GM23248 (cell line): ENCODE results near the gene GPR160. TPM values are rescaled to one million over a fixed set of nuclear protein-coding genes. Genes with fewer than 3 reads are reported as not detected.

Experiments
- DNase-seq: peaks from one replicate; pipeline ENCODE4 v3.0.0-alpha.2; 2015
- H2AFZ ChIP-seq: fragments of 200-600 bp; sonication (generic); 2 replicates; pipeline ENCODE4 v1.6.1; 2016; ENCODE audit warnings: antibody characterized with exemption
- H3F3A ChIP-seq: fragments of 200-600 bp; sonication (generic); 2 replicates; pipeline ENCODE4 v1.6.1; 2016; ENCODE audit warnings: mild to moderate bottlenecking, antibody characterized with exemption, mixed run types; ENCODE audit not compliant: insufficient read depth
- H3K27ac ChIP-seq: fragments of 200-600 bp; sonication (generic); 2 replicates; pipeline ENCODE4 v1.5.1; 2016; ENCODE audit warnings: mild to moderate bottlenecking
- H3K27me3 ChIP-seq: fragments of 200-600 bp; sonication (generic); replicated peaks from 2 replicates; pipeline ENCODE4 v1.6.1; 2016; ENCODE audit warnings: mild to moderate bottlenecking; ENCODE audit not compliant: insufficient read depth
- H3K36me3 ChIP-seq: fragments of 200-600 bp; sonication (generic); 2 replicates; pipeline ENCODE4 v1.6.1; 2016; ENCODE audit warnings: low read depth, mild to moderate bottlenecking
- H3K4me1 ChIP-seq: fragments of 200-600 bp; sonication (generic); 2 replicates; pipeline ENCODE4 v1.6.1; 2016; ENCODE audit warnings: mild to moderate bottlenecking; ENCODE audit not compliant: insufficient read depth
- H3K4me2 ChIP-seq: fragments of 200-600 bp; sonication (generic); one replicate; pipeline ENCODE4 v1.6.1; 2016; ENCODE audit warnings: mild to moderate bottlenecking; ENCODE audit not compliant: unreplicated experiment
- H3K4me3 ChIP-seq: fragments of 200-600 bp; sonication (generic); 2 replicates; pipeline ENCODE4 v1.5.1; 2016; ENCODE audit warnings: mild to moderate bottlenecking
- H3K79me2 ChIP-seq: fragments of 200-600 bp; sonication (generic); 2 replicates; pipeline ENCODE4 v1.6.1; 2016; ENCODE audit warnings: mild to moderate bottlenecking; ENCODE audit not compliant: insufficient read depth
- H3K9ac ChIP-seq: fragments of 200-600 bp; sonication (generic); 2 replicates; pipeline ENCODE4 v1.6.1; 2016; ENCODE audit warnings: mild to moderate bottlenecking
- H3K9me2 ChIP-seq: fragments of 200-600 bp; sonication (generic); 2 replicates; pipeline ENCODE4 v1.6.1; 2016; ENCODE audit warnings: mixed run types, mild to moderate bottlenecking, moderate library complexity; ENCODE audit not compliant: insufficient read depth
- H3K9me3 ChIP-seq: fragments of 200-600 bp; sonication (generic); one replicate; pipeline ENCODE4 v1.6.1; 2017; ENCODE audit warnings: low read depth
- H4K20me1 ChIP-seq: fragments of 200-600 bp; sonication (generic); 2 replicates; pipeline ENCODE4 v1.6.0; 2016; ENCODE audit not compliant: insufficient read depth
- EZH2 ChIP-seq: fragments of 200-600 bp; sonication (generic); IDR thresholded peaks from 2 replicates; pipeline ENCODE4 v1.6.1; 2018; ENCODE audit warnings: antibody characterized with exemption, mild to moderate bottlenecking; ENCODE audit not compliant: insufficient read depth, poor library complexity, severe bottlenecking
- EZH2phosphoT487 ChIP-seq: fragments of 200-600 bp; sonication (generic); IDR thresholded peaks from 2 replicates; pipeline ENCODE4 v1.6.1; 2018; ENCODE audit warnings: antibody characterized with exemption, moderate library complexity, mild to moderate bottlenecking, low read depth; ENCODE audit not compliant: insufficient read depth
- WGBS, 2 experiments: methylation state at CpG; one replicate each; pipeline ENCODE4 v1.1.6; 2015 to 2017; ENCODE audit warnings: low lambda C conversion rate in 2 of 2, low coverage in 1 of 2; ENCODE audit errors: missing lambda C conversion rate in 2 of 2; 5-methylcytosine and 5-hydroxymethylcytosine counted together
- in situ Hi-C: fragments of 300-500 bp; cut with MboI; formaldehyde crosslinking; loops from 2 replicates; pipeline ENCODE4 v1.15.0; 2020
- polyA plus RNA-seq: library from polyadenylated mRNA; unstranded; fragments of >200 nt; fragmentation: Nextera tagmentation; extraction: Ambion mirVana; gene quantifications from 2 replicates; pipeline ENCODE4 v1.2.1, GENCODE V29; 2016
- total RNA-seq: library from RNA; depleted of rRNA; stranded (reverse); fragments of >200 nt; shearing (Covaris generic); gene quantifications from 2 replicates; pipeline ENCODE4 v1.2.3, GENCODE V29; 2014

The GPR160 gene
- total and polyA plus RNA-seq, 2 experiments from 2014 or later: 0.73 to 0.76 TPM

DNA sequence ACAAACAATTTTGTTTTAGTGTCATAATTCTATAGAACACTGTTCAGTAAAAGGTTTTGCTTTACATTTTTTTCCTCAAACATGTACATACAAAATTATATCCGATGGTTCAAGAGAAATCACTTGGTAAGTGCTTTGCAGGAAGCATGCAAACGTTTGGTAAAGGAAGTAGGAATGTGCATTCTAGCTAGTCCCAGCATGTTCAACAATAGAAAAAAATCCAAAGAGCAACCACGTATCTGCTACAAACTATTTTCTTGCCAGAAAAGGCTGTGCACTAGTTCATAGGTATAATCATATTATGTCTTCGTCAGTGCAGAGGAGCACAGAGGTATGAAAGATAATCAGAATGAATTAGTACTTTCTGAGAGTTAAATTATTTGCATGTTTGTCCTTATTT, 58.0 kb downstream of the GPR160 start:
- Histone ChIP-seq H3K9me3 (no peaks in the 10 kb centered on the region), H3K4me1 (0 out of 2 replicates have a peak, but pooled peaks cover 6% of the 10 kb centered on the region), H3K27ac (no peak overlapping the region), H3K36me3 (peaks cover 82% of the 10 kb centered on the region), H3K4me2 (no peak overlapping the region), H3K79me2 (peaks cover 39% of the 10 kb centered on the region; the same call in 1 of the 2 replicates), H3K9ac (no peak overlapping the region), H2AFZ (no peak overlapping the region), H3K27me3 (no peaks in the 10 kb centered on the region), H4K20me1 (no peaks in the 10 kb centered on the region), H3K4me3 (no peak overlapping the region), H3K9me2 (no peaks in the 10 kb centered on the region), H3F3A (no peaks in the 10 kb centered on the region; the same call in 1 of the 2 replicates)
- WGBS, 2 experiments: 79 to 86% methylated on average over 4 of the region's 4 CpGs
- in situ Hi-C loops: no loop called here
- TF ChIP-seq EZH2 (no peak), EZH2phosphoT487 (no peak)
- no peak for DNase-seq

DNA sequence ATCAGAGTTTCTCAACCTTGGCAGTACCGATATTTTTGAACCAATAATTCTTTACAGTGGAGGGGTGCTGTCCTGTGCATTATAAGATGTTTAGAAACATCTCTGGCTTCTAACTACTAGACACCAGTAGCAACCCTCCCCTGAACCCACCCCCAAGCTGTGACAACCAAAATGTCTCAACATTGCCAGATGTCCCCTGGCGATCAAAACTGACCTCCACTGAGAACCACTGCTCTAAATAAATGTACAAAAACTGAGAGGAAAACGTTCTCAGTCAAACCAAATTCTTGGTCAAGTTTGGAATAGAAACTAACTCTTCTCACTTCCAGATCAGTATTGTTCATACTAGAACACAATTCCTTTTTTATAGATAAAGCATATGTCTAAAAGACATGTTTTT, 58.5 kb downstream of the GPR160 start:
- Histone ChIP-seq H3K27ac (no peak overlapping the region), H3K4me3 (no peak overlapping the region), H2AFZ (no peak overlapping the region), H4K20me1 (no peaks in the 10 kb centered on the region), H3K4me1 (0 out of 2 replicates have a peak, but pooled peaks cover 6% of the 10 kb centered on the region), H3K9me2 (no peaks in the 10 kb centered on the region), H3K27me3 (no peaks in the 10 kb centered on the region), H3K9me3 (no peaks in the 10 kb centered on the region), H3K9ac (no peak overlapping the region), H3K36me3 (peaks cover 82% of the 10 kb centered on the region), H3F3A (no peaks in the 10 kb centered on the region; the same call in 1 of the 2 replicates), H3K4me2 (no peak overlapping the region), H3K79me2 (peaks cover 37% of the 10 kb centered on the region; the same call in 1 of the 2 replicates)
- TF ChIP-seq EZH2 (no peak), EZH2phosphoT487 (no peak)
- no peak for DNase-seq
- 94 to 98% methylated on average over 3 of the region's 3 CpGs for WGBS, 2 experiments
- in situ Hi-C loops: no loop called here

- Histone ChIP-seq H3F3A (no peaks in the 10 kb centered on the region), H3K4me2 (no peak overlapping the region), H3K4me3 (no peak overlapping the region), H3K9me3 (no peaks in the 10 kb centered on the region), H3K9ac (0 out of 2 replicates have a peak overlapping the region, but pooled peaks have one; percentile 3), H3K36me3 (peaks cover 92% of the 10 kb centered on the region), H3K79me2 (peaks cover 17% of the 10 kb centered on the region; the same call in 1 of the 2 replicates), H4K20me1 (no peaks in the 10 kb centered on the region), H3K27ac (no peak overlapping the region), H3K27me3 (no peaks in the 10 kb centered on the region), H3K4me1 (0 out of 2 replicates have a peak, but pooled peaks cover 6% of the 10 kb centered on the region), H3K9me2 (no peaks in the 10 kb centered on the region), H2AFZ (no peak overlapping the region)
- in situ Hi-C loops: no loop called here
- no peak for TF ChIP-seq EZH2phosphoT487
- no peak for TF ChIP-seq EZH2
- 92 to 95% methylated on average over 1 of the region's 1 CpG for WGBS, 2 experiments
- DNase-seq: peak; percentile 21
Measured at GRCh38 chr3:170098753-170099152, 61.0 kb downstream of the GPR160 start.

GRCh38 chr3:170100944-170101343, 63.1 kb downstream of the GPR160 start:
- Histone ChIP-seq H3K27ac (no peak overlapping the region), H2AFZ (no peak overlapping the region), H3K9ac (no peak overlapping the region), H3K4me2 (no peak overlapping the region), H4K20me1 (no peaks in the 10 kb centered on the region), H3K79me2 (peaks cover 8% of the 10 kb centered on the region; the same call in 1 of the 2 replicates), H3K4me3 (no peak overlapping the region), H3K27me3 (no peaks in the 10 kb centered on the region), H3F3A (0 out of 2 replicates have a peak, but pooled peaks cover 5% of the 10 kb centered on the region), H3K9me2 (no peaks in the 10 kb centered on the region), H3K4me1 (0 out of 2 replicates have a peak, but pooled peaks cover 6% of the 10 kb centered on the region), H3K9me3 (no peaks in the 10 kb centered on the region), H3K36me3 (peaks cover 91% of the 10 kb centered on the region)
- DNase-seq: no peak
- TF ChIP-seq EZH2 (no peak), EZH2phosphoT487 (no peak)
- in situ Hi-C loops: no loop called here
- WGBS, 2 experiments: 100% methylated on average over 1 of the region's 1 CpG

- Histone ChIP-seq H3F3A (0 out of 2 replicates have a peak, but pooled peaks cover 5% of the 10 kb centered on the region), H3K27me3 (no peaks in the 10 kb centered on the region), H3K4me2 (no peak overlapping the region), H3K27ac (no peak overlapping the region), H3K4me1 (0 out of 2 replicates have a peak, but pooled peaks cover 6% of the 10 kb centered on the region), H4K20me1 (no peaks in the 10 kb centered on the region), H3K4me3 (no peak overlapping the region), H3K9me3 (no peaks in the 10 kb centered on the region), H3K9me2 (no peaks in the 10 kb centered on the region), H3K36me3 (peaks cover 81% of the 10 kb centered on the region), H2AFZ (no peak overlapping the region), H3K9ac (no peak overlapping the region), H3K79me2 (peaks cover 8% of the 10 kb centered on the region; the same call in 1 of the 2 replicates)
- in situ Hi-C loops: no loop called here
- TF ChIP-seq EZH2: no peak
- TF ChIP-seq EZH2phosphoT487: no peak
- no peak for DNase-seq
- WGBS, 2 experiments: 94 to 95% methylated on average over 8 of the region's 8 CpGs
Measured at GRCh38 chr3:170102431-170102830, 64.6 kb downstream of the GPR160 start.
